GM18873 (cell line): ENCODE measurements around the gene ERC2.

Experiments used
- ATAC-seq: cut with Tn5 transposase; IDR thresholded peaks from one replicate; pipeline ENCODE4 v1.9.1; 2021; ENCODE audit warnings: mild to moderate bottlenecking, moderate library complexity, moderate number of reproducible peaks; ENCODE audit not compliant: unreplicated experiment, low FRiP score

Gene ERC2

DNA sequence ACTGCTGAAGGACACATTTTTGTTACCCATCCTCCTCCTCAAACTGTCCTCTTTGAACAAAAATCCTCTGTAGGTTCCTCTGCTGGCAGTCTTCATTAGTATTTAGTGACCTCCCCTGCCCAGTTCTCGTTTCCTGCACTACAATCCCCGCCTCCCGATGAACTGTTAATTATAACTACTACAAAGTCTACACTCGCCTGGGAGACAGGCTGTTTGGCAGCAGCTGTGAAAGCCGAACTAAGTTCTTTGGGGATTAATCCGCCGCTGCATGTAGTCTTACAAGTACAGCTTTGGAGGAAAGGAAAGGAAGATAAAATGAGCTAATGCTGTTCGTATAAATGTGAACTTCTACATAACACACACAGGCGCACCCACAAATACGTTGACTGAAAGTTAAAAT, 821.2 kb downstream of the ERC2 start:
- no peak for ATAC-seq

DNA sequence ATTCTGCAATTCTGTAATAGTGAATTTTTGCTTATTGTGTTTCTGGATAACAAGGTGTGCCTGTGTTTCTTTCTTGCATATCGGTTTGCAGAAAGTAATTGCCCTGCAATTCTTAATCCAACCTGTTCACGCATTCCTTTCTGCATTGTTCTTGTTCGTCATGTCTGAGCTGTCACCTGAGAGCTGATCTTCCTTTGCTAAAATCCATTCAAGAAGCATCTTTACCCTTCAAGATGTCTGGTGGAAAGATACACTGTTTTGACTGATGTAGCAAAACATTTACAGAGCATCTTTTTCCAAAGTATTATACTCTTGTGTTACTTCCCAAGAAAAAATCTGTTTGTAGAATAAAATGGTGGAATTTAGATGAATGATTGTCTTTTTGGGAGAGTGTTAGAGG, 822.1 kb downstream of the ERC2 start:
- ATAC-seq: no peak

DNA sequence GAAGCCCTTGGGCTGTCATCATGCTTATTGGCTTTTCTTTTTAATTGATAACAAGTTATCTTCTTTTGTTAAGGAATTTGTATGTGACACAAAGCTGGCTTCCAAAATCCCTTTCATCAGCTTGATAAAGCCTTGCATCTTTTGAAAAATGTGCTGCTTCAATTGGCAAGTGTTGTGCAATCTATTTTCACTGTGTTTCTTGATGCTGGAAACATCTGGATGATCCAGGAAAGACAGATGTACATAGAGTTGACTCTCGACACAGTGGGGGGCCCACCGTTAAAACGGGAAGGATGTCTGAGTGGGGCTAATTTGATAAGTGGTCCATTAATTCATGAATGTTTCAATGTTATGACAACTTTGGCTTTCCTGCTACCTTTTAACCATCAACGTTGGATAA, 822.8 kb downstream of the ERC2 start:
- no peak for ATAC-seq

DNA sequence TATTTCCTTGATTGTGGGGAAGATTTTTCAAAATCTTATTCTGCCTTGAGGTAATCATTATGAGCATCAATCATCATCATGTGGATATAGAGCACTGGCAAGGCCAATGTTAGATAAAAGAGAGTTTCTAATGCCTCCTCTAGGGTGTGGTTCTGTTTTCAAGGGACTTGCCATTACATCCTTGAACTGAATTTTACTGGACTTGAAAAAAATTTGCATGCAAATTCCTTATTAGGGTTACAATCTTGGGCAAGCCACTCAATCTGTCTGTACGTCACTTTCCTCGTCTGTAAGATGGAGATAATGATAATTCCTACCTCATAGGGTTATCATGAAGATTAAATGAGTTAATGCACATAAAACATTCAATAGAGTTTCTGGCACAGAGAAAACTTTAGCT, 825.0 kb downstream of the ERC2 start:
- no peak for ATAC-seq

DNA sequence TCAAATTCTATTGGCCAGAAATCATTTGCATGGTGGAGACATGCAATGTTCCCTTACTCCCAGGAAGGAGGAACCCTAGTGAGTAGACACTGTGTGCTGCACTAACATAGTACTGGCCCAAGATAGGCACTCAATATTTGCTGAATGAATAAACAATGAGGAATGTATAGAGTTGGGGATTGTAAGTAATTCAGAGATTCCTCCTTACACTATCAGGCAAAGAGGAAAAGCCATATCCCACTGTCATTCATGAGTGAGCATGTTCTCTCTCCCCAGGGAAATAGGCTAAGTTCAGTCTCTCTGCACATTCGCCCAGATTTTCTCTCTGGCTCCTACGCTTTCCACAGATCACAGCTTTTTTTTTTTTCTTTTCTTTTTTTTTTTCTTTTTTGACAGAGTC, 826.3 kb downstream of the ERC2 start:
- ATAC-seq: no peak

DNA sequence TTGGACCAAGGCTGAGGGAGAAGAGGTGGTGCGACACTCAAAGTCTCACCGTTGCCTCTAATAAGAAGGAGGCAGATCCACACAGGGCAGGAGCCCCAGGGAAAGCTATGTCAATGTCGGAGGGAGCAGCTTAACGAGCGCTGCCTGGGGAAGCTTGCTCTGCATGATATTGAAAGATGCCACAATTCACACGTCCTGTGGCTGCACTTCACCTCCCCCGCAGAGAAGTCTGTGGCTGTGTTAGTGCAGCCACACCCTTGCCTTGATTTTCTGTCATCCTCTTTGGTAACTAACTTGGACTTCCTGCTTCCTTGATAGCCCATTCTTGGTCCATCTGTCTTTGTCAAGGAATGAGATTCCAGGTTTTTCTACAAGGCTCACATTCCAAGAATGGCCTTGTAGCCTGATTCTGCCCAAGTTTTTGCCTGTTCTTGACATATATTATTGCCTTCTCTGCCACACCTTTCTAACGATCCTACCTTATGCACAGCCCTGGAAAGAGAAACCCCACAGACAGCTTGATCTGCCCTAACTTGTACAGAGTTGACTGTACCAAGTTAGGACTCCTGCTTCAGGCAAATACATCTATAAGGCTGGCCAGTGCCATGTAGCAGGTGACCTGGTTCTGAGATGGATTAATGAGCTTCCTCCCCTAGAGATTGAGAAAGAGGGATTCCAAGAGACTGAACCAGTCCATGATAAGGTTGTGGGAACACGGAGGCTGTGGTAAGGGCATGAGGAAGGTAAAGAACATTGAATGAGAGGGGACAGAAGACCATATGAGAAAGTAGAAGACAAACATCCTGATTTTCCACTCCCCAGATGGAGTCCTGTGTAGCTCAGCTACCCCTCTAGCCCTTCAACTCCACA, 828.1 kb downstream of the ERC2 start:
- no peak for ATAC-seq

DNA sequence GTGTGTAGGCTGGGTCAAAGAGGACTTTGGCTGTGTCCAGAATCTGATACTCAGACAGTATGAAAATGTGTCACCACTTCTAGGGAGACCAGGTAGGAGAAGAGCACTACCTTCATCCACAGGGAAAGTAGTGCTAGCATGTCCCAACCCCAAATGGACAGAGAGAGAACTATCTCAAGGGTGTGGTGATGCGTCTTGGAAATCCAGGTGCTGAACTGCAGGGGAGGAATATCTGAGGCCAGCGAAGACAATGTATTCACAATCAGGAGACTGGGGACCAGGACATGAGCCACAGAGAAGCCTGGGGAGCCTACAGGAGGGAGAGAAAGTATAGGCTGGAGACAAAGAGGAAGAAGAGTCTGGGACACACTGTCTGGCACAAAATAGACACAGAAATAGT, 829.1 kb downstream of the ERC2 start:
- ATAC-seq: no peak

DNA sequence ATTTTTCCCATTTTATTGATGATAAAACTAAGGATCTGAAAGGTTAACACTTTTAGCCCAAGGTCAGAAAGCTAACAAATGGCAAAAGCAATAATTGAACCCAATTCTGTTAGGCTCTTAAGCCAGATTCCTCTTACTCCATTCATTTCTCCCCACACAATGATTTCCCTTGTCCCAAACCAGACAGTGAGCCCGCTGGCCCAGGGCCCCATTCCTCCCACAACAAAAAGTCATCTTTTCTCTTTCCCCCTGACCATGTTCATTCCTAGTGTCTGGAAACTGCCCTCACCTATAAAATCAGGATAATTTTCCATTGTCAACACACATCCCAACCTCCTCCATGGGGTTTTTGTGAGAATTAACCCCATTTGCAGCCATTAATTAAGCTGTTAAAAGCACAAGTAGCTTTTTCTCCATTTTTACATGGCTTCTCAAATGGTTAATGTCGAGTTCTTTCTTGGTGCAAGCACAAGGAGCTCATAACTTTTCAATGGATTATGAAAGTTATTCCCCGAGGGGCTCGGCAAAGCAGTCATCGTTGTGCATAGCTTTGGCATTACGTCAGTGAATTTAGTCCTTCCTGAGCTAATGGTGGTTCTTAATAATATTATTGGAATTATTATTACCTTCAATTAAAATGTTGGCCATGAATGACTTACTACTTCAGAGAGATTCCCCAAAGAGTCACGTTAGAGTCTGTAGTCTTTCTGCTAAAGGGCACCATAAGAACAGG, 830.2 kb downstream of the ERC2 start:
- ATAC-seq: no peak

DNA sequence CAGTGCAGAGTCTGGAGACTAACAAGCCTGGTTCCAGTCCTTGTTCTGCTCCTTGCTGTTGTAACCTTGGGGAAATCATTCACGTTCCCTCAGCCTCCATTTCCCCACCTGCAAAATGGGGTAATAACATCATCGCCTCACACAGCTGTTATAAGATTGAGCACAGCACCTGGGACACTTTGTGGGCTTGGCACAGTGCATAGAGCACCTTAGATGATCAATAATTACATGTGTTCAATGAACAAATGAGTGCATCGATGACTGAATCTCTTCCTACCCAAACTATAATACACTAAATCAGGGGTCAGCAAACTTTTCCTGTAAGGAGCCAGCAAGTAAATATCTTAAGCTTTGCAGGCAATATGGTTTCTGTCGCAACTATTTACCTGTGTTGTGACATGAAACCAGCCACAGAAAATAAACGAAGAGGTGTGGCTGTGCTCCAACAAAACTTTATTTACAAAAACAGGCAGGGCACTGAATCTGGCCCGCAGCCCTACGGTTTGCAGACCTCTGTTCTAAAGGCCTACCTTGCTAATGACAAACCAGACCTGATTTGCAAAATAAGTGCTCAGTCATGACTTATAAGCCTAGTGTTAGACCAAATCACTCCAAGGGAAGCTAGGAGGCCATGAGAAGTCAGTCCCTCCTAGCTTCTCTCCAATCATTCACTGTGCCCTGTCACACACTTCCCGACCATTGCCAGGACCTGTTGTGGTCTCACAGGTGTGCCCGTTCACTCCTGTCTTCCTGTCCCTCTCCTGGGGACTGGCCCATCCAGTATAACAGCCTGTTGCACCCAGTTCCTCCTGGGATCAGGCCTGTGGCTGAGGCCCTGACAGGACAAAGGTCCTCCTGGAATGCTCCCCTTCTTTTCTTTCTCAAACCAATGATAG, 831.7 kb downstream of the ERC2 start:
- no peak for ATAC-seq

DNA sequence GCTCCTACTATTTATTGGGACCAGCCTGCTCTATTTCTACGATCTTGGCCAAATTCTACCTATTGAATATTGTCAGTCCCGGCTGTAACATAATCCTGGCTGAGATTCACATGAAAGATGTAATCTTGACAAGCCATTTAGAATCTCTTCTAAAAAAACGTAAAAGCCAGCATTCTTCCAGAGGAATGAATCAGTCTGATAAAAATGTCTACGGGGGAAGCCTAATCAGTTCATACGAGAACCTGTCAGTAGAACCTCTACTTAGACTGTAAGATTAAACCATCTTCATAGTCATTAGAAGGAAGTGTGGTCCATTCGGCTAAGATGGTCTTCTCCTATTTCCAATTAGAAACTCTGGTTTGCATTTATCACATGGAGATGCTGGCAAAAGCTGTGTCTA, 833.9 kb downstream of the ERC2 start:
- no peak for ATAC-seq

DNA sequence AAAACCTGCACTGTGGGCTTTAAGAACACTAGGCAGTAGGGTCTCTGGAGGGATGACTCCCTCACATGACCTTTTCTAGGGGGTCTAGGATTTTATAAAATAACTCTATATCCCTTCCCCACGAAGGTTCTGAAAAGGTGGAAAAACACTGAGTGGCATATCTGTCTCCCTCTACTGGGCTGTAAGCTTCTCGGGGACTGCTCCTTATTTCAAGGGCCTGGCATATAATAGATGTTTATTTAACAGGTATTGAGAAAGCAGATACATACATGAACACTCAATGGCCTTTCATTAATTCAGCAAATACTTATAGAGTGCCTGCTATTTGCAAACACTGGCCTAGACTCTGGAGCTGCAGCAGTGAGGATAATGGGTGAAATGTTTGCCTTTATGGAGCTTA, 834.9 kb downstream of the ERC2 start:
- ATAC-seq: no peak

DNA sequence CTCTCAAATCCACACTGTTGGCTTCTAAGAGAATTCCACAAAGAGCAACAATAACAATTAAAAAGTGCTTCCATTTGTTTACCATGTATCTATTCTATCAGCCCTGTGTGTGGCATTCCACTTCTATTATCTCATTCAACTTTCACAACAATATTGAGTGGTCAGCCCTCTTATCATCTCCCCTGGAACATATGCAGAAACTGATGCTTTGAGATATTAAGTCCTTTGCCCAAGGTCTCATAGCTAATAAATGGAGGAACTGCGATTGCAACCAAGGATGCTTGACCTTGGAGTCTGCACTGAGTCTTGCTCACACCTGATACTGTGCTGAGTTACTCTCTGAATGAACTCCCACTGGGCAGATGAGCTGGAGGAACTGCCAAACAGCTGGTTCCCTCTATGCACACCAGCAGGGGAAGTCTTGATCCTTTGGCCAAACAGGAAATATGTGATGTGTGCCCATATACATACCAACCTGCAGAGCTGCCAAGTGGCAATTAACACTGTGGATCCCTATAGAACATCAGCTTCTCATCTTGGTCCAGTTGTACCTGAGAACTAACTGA, 836.4 kb downstream of the ERC2 start:
- no peak for ATAC-seq

DNA sequence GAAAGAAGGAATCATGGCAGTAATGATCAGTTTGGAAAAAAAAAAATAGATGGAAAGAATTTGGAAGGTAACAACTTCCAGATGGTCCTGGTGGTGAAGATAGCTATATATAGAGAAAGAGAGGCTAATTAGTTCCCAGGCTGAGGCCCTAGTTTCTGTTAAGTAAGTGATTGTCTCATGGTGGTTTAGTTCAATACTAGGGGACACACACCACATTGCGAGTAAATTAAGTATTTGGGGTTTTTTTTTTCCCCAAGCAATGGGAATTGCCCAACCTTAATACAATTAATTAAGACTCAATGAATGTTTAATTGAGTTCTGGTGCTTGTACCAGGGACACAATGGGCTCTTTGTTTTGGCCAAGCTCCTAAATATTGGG, 837.4 kb downstream of the ERC2 start:
- ATAC-seq: no peak

DNA sequence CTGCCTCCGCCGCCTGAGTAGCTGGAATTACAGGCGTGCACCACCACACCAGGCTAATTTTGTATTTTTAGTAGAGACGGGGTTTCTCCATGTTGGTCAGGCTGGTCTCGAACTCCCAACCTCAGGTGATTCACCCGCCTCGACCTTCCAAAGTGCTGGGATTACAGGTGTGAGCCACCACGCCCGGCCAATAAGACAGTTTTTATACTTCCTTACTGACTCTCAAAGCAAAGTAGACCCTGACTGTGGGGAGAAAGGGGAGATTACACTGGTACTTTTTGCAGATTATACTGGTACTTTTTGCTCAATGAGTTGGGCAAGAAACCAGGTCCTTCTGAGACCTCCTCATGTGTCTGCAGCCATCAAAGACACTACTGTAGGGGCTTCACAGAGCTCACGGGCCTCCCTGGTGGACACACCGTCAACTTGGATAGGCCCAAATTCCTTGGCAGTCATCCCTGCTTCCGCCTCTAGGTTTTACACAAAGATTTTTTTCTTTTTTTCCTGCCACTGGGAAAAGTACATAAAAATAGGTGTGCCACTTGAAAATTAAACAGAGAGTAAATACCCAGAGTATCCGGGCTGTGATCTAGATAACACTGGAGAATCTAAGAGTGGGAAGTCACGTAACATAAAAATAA, 837.9 kb downstream of the ERC2 start:
- ATAC-seq: no peak

DNA sequence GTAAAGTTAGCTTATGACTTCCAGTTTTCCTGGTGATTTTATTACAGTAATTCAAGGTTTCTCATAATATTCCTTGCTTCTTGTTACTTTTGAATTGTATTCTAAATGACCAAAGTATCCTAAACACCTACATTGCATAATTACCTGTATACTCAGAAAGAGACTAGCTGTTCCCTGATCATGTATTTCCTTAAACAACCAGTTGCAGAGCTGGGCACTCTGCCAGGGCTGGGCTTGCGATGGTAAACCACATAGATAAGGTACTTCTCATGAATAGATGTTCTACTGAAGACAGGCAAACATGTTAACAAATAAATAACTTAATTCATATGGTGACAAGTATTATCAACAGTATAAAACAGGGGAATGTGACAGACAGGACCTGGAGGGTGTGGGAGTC, 838.8 kb downstream of the ERC2 start:
- no peak for ATAC-seq

DNA sequence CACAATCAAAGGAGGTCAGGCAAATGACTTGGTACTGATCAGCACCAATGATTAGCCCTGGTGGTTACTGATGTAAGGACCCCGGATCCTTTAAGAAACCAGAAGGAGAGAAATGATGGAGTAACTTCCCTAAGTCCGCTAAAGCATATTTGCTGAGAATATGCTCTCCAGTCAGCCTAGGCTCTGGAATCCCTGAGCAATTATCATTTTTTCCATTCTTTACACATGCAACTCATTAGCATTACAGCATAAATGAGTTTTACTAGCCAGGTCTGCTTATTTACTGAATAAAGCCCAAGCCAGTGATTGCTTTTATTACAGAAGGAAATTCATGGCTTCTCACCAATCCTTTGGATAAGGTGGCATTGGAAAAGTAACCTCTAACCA, 842.0 kb downstream of the ERC2 start:
- ATAC-seq: no peak

DNA sequence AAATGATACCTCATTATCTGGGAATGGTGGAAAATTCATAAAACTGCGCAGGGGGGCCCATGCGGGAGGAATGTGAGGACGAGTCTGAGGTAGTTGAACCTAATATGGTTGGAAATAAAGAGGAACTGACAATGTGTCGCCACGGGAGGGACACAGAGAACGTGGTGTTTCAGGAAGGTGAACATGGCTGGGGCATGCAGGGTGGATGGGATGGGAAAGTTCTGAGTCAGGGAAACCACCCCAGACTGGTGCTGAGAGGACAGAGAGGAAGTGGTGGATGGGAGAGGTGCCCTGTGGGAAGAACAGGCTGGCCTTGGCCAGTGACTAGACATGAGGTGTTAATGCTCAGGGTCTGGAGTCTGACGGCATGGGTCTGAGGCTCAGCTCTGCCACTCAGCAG, 844.0 kb downstream of the ERC2 start:
- ATAC-seq: no peak

DNA sequence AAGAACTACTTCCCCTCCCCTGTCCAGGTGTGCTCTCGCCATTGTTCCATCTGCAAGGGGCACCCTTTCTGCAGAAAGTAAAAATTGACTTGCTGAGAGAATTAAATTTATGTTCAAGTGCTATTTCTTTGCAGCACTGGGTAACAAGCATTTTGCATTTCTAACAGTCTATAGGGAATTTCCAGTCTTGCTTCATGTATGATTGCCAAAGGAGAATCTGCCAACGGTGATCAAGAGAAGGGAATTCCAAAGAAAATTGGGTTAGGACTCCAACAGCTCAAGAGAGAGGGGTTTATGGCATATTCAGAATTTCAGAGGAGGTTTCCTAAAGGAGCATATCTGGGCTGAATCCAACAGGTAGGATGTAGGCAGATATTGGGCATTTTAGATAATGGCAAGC, 844.5 kb downstream of the ERC2 start:
- ATAC-seq: no peak

DNA sequence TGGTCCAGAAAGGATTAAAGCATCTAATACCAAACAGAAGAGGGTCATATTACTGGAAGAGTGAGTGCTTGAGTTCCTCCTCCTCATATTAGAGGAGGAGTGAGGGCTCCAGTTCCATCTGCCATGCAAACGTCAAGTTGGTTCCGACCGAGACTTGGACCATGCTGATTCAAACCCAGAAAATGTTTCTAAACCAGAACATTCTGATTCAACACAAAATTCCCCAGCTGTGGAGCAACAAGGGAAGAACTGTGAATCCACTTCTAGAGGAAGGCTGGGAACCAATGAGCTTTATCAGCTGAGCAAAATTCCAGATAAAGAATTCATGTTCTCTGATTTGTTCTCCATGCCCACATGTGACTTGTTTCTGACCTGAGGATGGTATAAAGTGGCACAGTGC, 845.5 kb downstream of the ERC2 start:
- no peak for ATAC-seq

DNA sequence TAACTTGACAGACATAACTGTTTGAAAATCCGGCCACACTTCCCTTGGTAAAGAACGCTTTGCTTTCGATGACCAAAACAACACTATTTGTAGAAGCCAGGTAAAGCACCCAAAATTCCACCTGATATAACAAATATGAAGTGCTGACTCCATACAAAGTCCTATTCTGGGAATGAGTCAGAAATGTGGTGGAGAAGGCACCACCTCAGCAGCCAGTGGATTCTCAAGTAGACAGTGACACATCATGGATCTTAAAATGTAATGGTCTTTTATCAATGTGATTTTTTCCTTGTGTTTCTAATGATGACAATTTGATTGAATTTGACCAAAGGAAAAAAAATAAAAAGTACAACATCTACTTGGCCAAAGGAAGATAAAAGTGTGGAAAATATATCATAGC, 846.2 kb downstream of the ERC2 start:
- no peak for ATAC-seq
